HUES64 (cell line): ENCODE results near the gene PRKD1.
A peak's percentile ranks its signal among the peaks of the same experiment; 100 is the strongest.
"Not testable (repeated sequence)": the region's sequence is repeated elsewhere in the genome, so short reads cannot be mapped to it uniquely, and the experiment has no call there.

Source experiments
- H3K27ac ChIP-seq: 2 replicates; pipeline ENCODE4 v1.7.0; 2013; ENCODE audit warnings: low read depth, low read length, inconsistent platforms
- H3K27me3 ChIP-seq: 2 replicates; pipeline ENCODE4 v1.6.1; 2013; ENCODE audit warnings: mild to moderate bottlenecking, low read length; ENCODE audit not compliant: insufficient read depth
- H3K36me3 ChIP-seq: 2 replicates; pipeline ENCODE4 v1.6.1; 2013; ENCODE audit warnings: mild to moderate bottlenecking, low read length; ENCODE audit not compliant: insufficient read depth
- H3K4me1 ChIP-seq: 2 replicates; pipeline ENCODE4 v1.6.1; 2013; ENCODE audit warnings: mild to moderate bottlenecking, low read length, moderate library complexity; ENCODE audit not compliant: insufficient read depth
- H3K4me3 ChIP-seq: 2 replicates; pipeline ENCODE4 v1.5.1; 2013; ENCODE audit warnings: mild to moderate bottlenecking, low read length, moderate library complexity
- H3K9ac ChIP-seq: 2 replicates; pipeline ENCODE4 v1.6.1; 2013; ENCODE audit warnings: mild to moderate bottlenecking, low read depth, low read length
- H3K9me3 ChIP-seq: 2 replicates; pipeline ENCODE4 v1.6.1; 2013; ENCODE audit warnings: low read depth, low read length; ENCODE audit not compliant: insufficient read depth
- WGBS: fragments of 150-250, 120-280 bp; methylation state at CpG from one replicate; pipeline ENCODE4 v1.1.7; 2013; ENCODE audit warnings: missing lambda C conversion rate; 5-methylcytosine and 5-hydroxymethylcytosine counted together

Gene PRKD1

GRCh38 chr14:29738950-29739349 is 188.7 kb downstream of the PRKD1 start:
- H3K4me3 ChIP-seq: no peak overlapping the region
- no peaks in the 10 kb centered on the region for H3K27me3 ChIP-seq
- 51% methylated on average over 1 of the region's 1 CpG for WGBS
- no peak overlapping the region for H3K9ac ChIP-seq
- 0 out of 2 replicates have a peak overlapping the region, but pooled peaks have one; percentile 28 for H3K27ac ChIP-seq
- no peaks in the 10 kb centered on the region for H3K36me3 ChIP-seq
- no peaks in the 10 kb centered on the region for H3K9me3 ChIP-seq
- H3K4me1 ChIP-seq: peaks cover 44% of the 10 kb centered on the region

- H3K9me3 ChIP-seq: no peaks in the 10 kb centered on the region
- no CpG with 5 or more reads among the region's 1 CpG for WGBS
- no peaks in the 10 kb centered on the region for H3K36me3 ChIP-seq
- no peak overlapping the region for H3K27ac ChIP-seq
- H3K27me3 ChIP-seq: no peaks in the 10 kb centered on the region
- peaks cover 44% of the 10 kb centered on the region for H3K4me1 ChIP-seq
- H3K4me3 ChIP-seq: no peak overlapping the region
- no peak overlapping the region for H3K9ac ChIP-seq
Observed at GRCh38 chr14:29738056-29738455, 189.6 kb downstream of the PRKD1 start.

- Histone ChIP-seq H3K4me3 (no peak overlapping the region), H3K27me3 (no peaks in the 10 kb centered on the region), H3K36me3 (no peaks in the 10 kb centered on the region), H3K27ac (no peak overlapping the region), H3K4me1 (peaks cover 44% of the 10 kb centered on the region), H3K9me3 (no peaks in the 10 kb centered on the region), H3K9ac (no peak overlapping the region)
- whole genome bisulfite sequencing: 100% methylated on average over 3 of the region's 4 CpGs
Observed at GRCh38 chr14:29735459-29735858, 192.2 kb downstream of the PRKD1 start.

GRCh38 chr14:29734732-29735131 is 192.9 kb downstream of the PRKD1 start:
- Histone ChIP-seq H3K9me3 (no peaks in the 10 kb centered on the region), H3K9ac (no peak overlapping the region), H3K4me3 (no peak overlapping the region), H3K36me3 (no peaks in the 10 kb centered on the region), H3K4me1 (peaks cover 40% of the 10 kb centered on the region), H3K27me3 (no peaks in the 10 kb centered on the region), H3K27ac (no peak overlapping the region)
- WGBS: no CpG with 5 or more reads among the region's 1 CpG

- not testable (repeated sequence) for H3K9me3 ChIP-seq, H3K4me3 ChIP-seq
Observed at GRCh38 chr14:29726560-29727331, 200.9 kb downstream of the PRKD1 start.

GRCh38 chr14:29724991-29725390 is 202.7 kb downstream of the PRKD1 start:
- no peak overlapping the region for H3K27ac ChIP-seq
- 74% methylated on average over 3 of the region's 3 CpGs for WGBS
- no peak overlapping the region for H3K9ac ChIP-seq
- H3K4me1 ChIP-seq: peaks cover 12% of the 10 kb centered on the region
- no peaks in the 10 kb centered on the region for H3K9me3 ChIP-seq
- H3K27me3 ChIP-seq: no peaks in the 10 kb centered on the region
- no peak overlapping the region for H3K4me3 ChIP-seq
- no peaks in the 10 kb centered on the region for H3K36me3 ChIP-seq

More at GRCh38 chr14:29726560-29727331, 200.9 kb downstream of the PRKD1 start:
- not testable (repeated sequence) for H3K9ac ChIP-seq, H3K27me3 ChIP-seq, H3K4me1 ChIP-seq, H3K36me3 ChIP-seq, H3K27ac ChIP-seq
- 100% methylated on average over 1 of the region's 4 CpGs for WGBS

DNA sequence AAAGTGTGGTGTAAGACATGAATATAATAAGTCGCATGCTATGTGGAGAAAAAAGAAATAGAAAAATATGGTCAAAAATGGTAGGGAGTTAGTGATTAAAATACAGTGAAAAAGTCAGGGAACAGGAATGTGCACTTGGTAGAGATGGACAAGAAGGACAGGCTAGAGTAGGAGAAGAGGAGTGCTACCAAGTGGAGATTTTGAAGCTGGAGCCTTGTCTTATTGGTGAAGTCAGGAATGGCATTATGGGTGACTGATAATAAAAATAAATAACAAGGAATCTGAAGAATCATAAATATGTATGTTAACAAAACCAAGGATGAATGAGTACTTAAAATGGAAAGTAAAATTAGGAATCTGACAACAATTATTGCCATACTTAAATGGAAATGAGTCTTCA is 204.8 kb downstream of the PRKD1 start:
- H3K4me1 ChIP-seq: peaks cover 12% of the 10 kb centered on the region
- H3K27ac ChIP-seq: no peak overlapping the region
- H3K9me3 ChIP-seq: no peaks in the 10 kb centered on the region
- H3K36me3 ChIP-seq: no peaks in the 10 kb centered on the region
- no peaks in the 10 kb centered on the region for H3K27me3 ChIP-seq
- WGBS: 94% methylated on average over 1 of the region's 1 CpG
- no peak overlapping the region for H3K9ac ChIP-seq
- H3K4me3 ChIP-seq: no peak overlapping the region

GRCh38 chr14:29721586-29721985 is 206.1 kb downstream of the PRKD1 start:
- no peaks in the 10 kb centered on the region for H3K27me3 ChIP-seq
- H3K4me1 ChIP-seq: peaks cover 12% of the 10 kb centered on the region
- H3K27ac ChIP-seq: no peak overlapping the region
- no peak overlapping the region for H3K4me3 ChIP-seq
- H3K9me3 ChIP-seq: no peaks in the 10 kb centered on the region
- no peak overlapping the region for H3K9ac ChIP-seq
- WGBS: 100% methylated on average over 2 of the region's 2 CpGs
- H3K36me3 ChIP-seq: no peaks in the 10 kb centered on the region

DNA sequence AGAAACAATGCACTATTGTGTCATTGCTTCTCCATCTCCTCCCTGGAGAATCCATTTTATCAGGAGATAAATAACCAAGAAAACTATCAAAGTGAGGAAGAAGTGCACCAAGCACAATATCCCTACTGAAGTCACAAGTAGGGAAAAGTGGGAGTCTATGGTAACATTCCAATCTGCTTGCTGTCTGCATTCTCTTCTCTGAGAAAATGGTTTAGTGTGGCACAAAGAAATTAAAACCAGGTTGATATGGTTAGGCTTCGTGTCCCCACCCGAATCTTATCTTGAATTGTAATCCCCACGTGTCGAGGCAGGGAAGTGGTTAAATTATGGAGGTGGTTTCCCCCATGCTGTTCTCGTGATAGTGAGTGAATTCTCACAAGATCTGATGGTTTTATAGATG is 209.7 kb downstream of the PRKD1 start:
- WGBS: 86% methylated on average over 5 of the region's 5 CpGs
- H3K36me3 ChIP-seq: no peaks in the 10 kb centered on the region

DNA sequence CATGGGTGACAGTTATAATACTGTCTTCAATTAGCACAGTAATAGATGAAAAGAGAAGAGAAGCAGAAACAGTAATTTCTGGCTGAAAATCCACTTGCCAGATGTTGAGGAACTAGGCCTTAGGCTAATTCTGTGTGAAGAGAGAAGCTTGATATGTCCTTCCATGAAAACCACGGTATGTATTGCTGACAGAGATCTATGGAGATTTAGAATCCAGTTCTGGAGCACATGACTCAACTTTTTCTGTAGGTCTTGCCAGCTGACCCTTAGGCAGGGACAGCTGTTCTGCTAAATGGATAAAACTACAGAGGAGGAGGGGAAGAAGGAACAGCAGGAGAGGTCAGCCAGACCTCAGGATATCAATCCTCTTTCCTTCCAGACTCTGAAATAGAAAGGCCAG is 211.5 kb downstream of the PRKD1 start:
- Histone ChIP-seq H3K4me1 (peaks cover under 1% of the 10 kb centered on the region; the same call in 1 of the 2 replicates), H3K36me3 (no peaks in the 10 kb centered on the region), H3K9ac (no peak overlapping the region), H3K9me3 (no peaks in the 10 kb centered on the region), H3K27me3 (no peaks in the 10 kb centered on the region), H3K4me3 (no peak overlapping the region), H3K27ac (no peak overlapping the region)
- 93% methylated on average over 1 of the region's 1 CpG for WGBS

More for the DNA sequence above, 209.7 kb downstream of the PRKD1 start:
- Histone ChIP-seq H3K9me3 (no peaks in the 10 kb centered on the region), H3K9ac (no peak overlapping the region), H3K4me3 (no peak overlapping the region), H3K27ac (no peak overlapping the region), H3K4me1 (peaks cover 8% of the 10 kb centered on the region; the same call in 1 of the 2 replicates), H3K27me3 (no peaks in the 10 kb centered on the region)

GRCh38 chr14:29712601-29713000 is 215.0 kb downstream of the PRKD1 start:
- Histone ChIP-seq H3K9ac (no peak overlapping the region), H3K4me3 (no peak overlapping the region), H3K36me3 (no peaks in the 10 kb centered on the region), H3K27ac (no peak overlapping the region), H3K9me3 (no peaks in the 10 kb centered on the region), H3K27me3 (no peaks in the 10 kb centered on the region), H3K4me1 (no peaks in the 10 kb centered on the region)
- 88% methylated on average over 1 of the region's 1 CpG for WGBS
